NCI-H1436 treated with DMSO at 0.1 percent for 48 hours (cell line): ENCODE results near the gene SYT9.

Experiments used
- DNase-seq: peaks from one replicate; lab custom pipeline; 2025; lab: John Stamatoyannopoulos, UW

The SYT9 gene

DNA sequence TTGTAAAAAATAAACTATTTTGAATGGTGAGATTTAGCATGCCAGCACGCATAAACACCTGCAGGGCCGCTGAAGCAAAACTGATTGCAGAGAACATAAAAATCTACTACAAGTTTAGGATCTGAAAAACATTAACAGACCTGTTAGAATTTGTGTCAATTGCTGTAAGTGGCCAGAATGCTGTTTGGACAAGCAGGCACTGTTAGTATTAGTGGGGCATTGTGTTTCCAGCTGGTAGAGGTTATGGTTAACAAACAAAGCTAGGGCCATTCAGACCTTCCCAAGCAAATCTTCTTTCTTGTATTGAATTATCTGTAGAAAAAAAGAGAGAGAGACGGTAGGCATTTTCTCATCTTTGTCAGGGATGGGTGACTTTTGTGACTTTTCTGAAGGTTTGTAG is 176.0 kb downstream of the SYT9 start:
- DNase-seq: no peak

GRCh38 chr11:7428196-7428595 is 176.5 kb downstream of the SYT9 start:
- DNase-seq: no peak

GRCh38 chr11:7430496-7430895 is 178.8 kb downstream of the SYT9 start:
- no peak for DNase-seq

- no peak for DNase-seq
Observed at GRCh38 chr11:7435176-7435575, 183.5 kb downstream of the SYT9 start.

GRCh38 chr11:7436146-7436545 is 184.4 kb downstream of the SYT9 start:
- DNase-seq: no peak

GRCh38 chr11:7436657-7437056 is 185.0 kb downstream of the SYT9 start:
- no peak for DNase-seq

- DNase-seq: no peak
Observed at GRCh38 chr11:7437696-7438095, 186.0 kb downstream of the SYT9 start.

DNA sequence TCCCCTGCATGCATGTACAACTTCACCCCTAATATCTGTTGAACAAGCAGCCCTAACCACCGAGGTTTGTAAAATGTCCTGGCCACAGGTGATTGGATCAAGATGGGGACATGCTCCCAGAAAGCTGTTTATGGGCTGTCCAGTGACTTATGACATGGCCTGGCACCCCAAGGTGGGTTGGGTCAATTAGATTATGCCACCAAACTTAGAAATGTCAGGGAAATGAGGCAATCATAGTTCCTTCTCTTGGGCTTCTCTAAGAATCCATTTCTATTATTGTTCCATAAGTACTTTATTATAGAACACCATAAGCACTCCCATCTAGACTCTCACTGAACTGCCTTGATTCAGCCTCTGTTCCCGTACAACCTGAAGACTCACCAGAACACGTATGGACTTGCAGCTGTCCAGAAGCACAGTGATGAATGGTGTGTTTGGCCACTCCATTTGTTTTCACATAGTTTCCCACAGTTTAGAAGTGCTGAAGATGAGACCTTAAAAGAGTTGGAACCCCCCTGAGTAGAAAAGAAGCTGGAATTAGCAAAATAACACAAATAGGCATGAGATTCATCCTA is 188.1 kb downstream of the SYT9 start:
- DNase-seq: no peak

GRCh38 chr11:7442588-7443215 is 191.0 kb downstream of the SYT9 start:
- no peak for DNase-seq

DNA sequence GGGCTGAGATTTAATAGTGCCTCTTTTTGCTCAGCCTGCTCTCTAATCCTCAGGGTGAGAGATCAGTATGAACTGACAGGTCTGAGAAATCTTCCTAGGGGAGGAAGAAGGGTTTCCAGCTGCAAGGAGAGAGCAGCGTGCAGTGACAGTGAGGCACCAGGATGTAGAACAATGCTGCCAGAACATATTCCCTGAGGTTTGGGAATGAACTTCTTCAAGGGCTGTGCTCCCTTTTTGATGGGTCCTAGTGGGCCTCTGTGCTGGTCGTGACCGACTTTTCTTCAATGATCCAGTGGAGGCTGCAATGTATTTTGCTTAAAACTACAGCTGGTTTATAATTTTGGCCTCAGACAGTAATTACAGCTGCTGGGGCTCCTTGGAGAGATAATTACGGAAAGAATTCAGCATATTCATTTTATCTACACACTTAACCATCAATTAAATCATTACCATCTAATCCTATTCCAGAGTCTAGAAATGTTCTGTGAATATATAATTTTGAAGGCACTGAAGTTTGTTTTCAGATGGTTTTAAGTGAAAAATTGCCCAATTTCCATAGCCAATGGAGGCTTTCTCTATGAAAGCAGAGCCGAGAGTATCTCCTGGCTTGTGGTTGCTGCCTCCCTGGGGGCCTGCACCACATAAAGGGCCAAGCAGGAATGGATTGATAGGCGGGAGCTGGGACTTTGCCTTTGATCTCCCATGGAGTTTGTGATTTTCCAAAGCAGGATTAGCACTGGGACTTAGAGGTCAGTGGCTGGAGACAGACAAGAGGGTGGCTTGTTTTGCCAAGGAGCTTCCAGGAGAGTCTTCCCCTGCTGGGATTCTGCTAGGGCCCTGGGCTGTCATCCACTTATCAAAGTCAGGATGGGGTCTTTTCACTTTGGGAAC is 192.6 kb downstream of the SYT9 start:
- no peak for DNase-seq

DNA sequence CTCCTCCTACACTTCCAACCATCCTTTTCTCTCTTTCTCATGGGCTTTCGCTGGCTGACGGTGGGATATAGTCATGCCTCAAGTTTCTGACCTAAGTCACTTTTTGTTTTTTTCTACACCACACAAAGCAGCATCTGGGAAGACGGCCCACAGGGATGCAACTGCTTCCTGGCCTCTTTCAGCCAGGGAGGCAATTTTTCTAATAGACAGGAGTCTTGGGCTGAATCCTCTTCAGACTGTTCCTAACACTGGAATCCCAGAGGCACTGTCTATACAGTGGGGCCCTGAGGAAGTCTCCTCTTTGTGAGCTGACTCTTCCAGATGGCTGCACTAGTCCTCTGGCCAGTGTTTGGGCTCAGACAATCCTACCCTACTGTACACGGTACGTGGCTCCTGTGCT is 193.9 kb downstream of the SYT9 start:
- no peak for DNase-seq

DNA sequence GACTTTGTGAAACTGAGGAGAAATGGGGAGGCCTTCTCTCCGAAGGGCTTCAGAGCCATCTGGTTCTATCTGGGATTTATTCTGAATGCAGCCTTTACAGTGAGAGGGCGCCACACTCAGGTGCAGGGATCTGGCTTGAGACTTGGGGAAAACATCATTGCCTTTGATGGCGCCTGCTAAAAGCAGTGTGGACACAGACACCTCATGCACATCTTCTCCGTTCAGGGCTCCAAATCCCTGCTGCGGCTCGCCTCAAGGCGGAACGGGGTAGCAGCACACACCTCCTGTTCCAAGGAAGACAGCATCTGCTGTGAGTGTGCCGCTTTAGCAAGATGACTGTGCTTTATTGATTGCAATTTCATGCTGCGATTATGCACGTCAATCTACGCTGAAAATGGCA is 196.5 kb downstream of the SYT9 start:
- no peak for DNase-seq

GRCh38 chr11:7449211-7449840 is 197.6 kb downstream of the SYT9 start:
- no peak for DNase-seq

- no peak for DNase-seq
Observed at GRCh38 chr11:7449841-7450214, 198.1 kb downstream of the SYT9 start.

DNA sequence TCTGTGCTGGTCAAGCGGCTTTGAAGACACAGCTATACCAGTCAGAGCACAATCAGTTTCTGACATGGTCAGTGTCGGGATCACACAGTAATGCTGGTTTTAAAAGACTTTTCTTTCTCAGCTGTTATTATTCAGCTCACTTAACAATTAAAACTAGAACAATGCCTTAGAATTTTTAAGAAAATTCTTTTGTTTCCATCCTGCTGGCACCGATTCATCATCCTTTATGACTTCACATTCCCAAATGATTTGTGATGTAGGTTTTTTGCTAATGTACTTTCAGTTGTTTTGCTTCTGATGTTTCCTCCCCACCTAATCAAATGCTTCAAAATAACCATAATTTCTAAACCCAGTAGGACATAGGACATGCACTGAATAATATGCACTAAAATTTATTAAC is 199.1 kb downstream of the SYT9 start:
- DNase-seq: no peak

- no peak for DNase-seq
Observed at GRCh38 chr11:7451520-7451919, 199.8 kb downstream of the SYT9 start.

- DNase-seq: no peak
Observed at GRCh38 chr11:7451952-7452494, 200.3 kb downstream of the SYT9 start.

DNA sequence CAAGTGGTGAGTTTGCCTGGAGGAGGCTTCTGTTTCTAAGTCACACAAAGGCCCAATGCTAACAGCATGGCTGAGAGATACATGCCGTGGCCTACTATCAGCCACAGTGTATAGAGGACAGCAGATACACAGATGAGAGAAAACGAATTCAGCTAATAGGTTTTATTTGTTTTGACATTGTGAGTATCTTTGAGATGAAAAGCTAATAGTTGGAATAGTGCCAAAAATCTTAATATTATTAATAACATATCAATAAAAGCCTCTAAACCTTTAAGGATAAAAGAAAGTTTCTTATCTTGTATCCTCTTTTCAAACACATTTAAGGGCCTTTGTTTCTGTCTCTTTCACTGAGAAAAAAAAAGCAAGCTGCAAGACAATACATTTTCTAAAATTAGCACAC is 203.2 kb downstream of the SYT9 start:
- no peak for DNase-seq

GRCh38 chr11:7457211-7457610 is 205.5 kb downstream of the SYT9 start:
- no peak for DNase-seq

DNA sequence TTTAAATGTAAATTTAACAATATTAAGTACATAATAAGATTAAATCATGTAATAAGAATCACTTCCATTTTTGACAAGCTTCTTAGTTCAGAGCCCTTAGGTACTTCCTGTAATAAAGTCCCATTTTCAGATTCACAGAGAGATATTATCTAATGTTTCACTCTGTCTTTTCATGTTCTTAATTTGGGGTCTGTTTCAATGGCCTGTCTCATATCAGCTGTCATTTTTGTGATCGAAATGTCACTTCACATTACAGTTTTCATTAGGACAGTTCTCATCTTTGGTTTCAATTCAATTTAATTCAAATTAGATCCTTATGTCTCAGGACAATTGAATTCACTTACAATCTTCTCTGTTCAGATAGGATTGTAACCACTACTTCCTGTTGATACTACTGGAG is 211.0 kb downstream of the SYT9 start:
- DNase-seq: no peak

DNA sequence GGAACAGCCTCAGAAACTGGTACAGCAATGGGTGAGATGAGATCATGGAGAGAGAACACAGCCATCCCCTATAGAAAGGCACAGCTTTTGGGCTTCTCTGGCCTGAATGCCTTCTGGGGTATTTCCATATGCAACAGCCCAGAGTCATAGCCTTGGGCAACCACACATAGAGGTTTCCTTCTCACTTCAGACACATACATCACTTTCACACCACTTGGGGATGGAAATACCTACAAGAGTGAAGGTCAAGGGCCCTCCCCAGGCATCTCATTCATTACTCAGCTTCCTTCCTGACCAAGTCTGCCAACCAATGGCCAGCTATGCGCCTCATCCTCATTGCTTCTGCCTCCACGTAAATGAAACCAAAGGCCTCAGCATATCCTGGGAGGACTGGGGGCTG is 215.9 kb downstream of the SYT9 start:
- DNase-seq: no peak

GRCh38 chr11:7469351-7469865 is 217.7 kb downstream of the SYT9 start:
- DNase-seq: no peak
